ENCODE data around the gene NDRG3.

NDRG3 gene

DNA sequence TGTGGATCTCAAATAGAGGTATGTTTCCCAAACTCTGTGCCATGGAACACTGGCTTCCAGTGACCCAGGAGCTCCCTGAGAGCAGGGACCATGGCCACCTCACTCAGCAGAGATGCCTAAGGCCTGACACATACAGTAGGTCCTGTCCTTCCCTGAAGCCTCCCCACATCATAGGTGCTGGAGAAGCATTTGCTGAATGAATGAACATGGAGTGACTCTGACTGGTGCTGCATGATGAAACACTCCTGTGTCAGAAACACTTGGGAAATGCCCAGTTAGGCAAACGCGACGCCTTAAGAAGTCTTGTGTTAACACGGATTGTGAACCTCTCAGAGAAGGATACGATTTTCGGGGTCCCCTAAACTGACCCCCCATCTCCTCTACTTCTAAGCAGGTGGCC lies 114.2 kb downstream of the NDRG3 start:
- Histone ChIP-seq H3K27me3 (ENCODE audit: control insufficient read depth in 1 of 2, insufficient read depth in 2 of 2, low read length in 2 of 2) (no peaks in the 10 kb centered on the region), H3K4me1 (ENCODE audit: control insufficient read depth, insufficient read depth, low read length) (no peaks in the 10 kb centered on the region), H3K36me3 (ENCODE audit: control insufficient read depth in 2 of 2, insufficient read depth in 2 of 2, low read length in 2 of 2) (no peaks in the 10 kb centered on the region), H3K27ac (ENCODE audit: low read length) (no peak overlapping the region), H3K4me3 (ENCODE audit: low read length in 2 of 2) (no peak overlapping the region), H3K9ac (ENCODE audit: low read length in 2 of 2) (no peak overlapping the region), H3K9me3 (ENCODE audit: control insufficient read depth in 2 of 2, low read length in 2 of 2) (no peaks in the 10 kb centered on the region)

DNA sequence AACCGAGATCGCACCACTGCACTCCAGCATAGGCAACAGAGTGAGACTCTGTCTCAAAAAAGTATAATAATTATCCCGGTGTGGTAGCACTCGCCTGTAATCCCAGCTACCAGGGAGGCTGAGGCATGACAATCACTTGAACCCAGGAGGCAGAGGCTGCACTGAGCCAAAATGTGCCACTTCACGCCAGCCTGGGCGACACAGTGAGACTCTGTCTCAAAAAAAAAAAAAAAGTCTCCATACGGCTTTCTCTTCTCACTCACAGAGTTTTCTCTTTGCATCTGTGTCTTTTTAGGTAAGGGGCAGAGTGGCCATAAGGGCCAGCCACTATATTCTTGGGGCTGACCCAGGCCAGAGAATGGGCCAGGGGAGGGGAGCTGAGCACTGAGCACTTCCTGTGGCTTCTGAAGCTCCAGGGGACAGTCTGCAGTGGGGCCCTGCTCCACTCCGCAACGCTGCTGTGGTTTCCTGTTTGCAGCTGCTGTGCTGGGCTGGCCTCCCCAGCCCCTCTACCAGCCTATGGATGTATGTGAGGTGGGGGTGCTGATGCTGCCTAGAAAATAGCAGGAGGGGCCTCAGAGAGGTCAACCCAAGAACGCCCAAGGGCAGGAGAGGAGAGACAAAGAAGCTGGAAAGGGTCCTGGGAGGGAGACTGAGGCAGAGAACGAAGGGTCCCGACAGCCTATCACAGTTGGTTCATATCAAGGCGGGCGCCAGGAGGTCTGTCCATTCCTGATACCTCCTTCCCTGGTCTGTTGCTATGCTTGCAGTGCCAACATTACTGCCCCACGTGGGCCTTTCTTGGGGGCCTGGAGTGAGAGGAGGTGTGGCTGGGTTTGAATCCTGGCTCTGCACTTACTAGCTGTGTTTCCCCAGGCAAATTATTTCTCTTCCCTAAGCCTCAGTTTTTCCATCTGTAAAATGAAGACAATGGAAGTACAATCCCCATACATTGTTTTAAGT lies 115.9 kb downstream of the NDRG3 start:
- H3K9ac ChIP-seq (ENCODE audit: low read length in 2 of 2), result no peak overlapping the region
- no peaks in the 10 kb centered on the region for H3K9me3 ChIP-seq (ENCODE audit: control insufficient read depth in 2 of 2, low read length in 2 of 2)
- H3K4me3 ChIP-seq (ENCODE audit: low read length in 2 of 2), result no peak overlapping the region
- no peak overlapping the region for H3K27ac ChIP-seq (ENCODE audit: low read length)
- no peaks in the 10 kb centered on the region for H3K27me3 ChIP-seq (ENCODE audit: control insufficient read depth in 1 of 2, insufficient read depth in 2 of 2, low read length in 2 of 2)
- no peaks in the 10 kb centered on the region for H3K36me3 ChIP-seq (ENCODE audit: control insufficient read depth in 2 of 2, insufficient read depth in 2 of 2, low read length in 2 of 2)
- no peaks in the 10 kb centered on the region for H3K4me1 ChIP-seq (ENCODE audit: control insufficient read depth, insufficient read depth, low read length)

DNA sequence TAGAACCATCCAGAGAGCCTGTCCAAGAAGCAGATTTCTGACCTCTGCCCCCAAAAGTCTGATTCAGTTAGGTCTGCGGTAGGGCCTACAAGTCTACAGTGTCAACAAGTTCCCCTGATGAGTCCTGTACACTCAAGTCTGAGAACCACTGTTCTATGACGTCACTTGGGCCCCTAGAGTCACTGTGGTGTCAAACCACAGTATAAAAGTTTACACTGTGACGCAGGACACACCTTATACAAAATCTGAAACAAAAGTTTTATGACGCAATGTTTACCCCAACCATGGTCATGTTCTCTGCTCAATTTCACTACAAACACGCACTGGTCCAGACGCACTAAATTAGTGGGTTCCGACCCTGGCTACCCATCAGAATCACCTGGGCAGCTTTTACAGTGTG lies 117.8 kb downstream of the NDRG3 start:
- Histone ChIP-seq H3K4me1 (ENCODE audit: control insufficient read depth, insufficient read depth, low read length) (no peaks in the 10 kb centered on the region), H3K36me3 (ENCODE audit: control insufficient read depth in 2 of 2, insufficient read depth in 2 of 2, low read length in 2 of 2) (no peaks in the 10 kb centered on the region), H3K27me3 (ENCODE audit: control insufficient read depth in 1 of 2, insufficient read depth in 2 of 2, low read length in 2 of 2) (no peaks in the 10 kb centered on the region), H3K9me3 (ENCODE audit: control insufficient read depth in 2 of 2, low read length in 2 of 2) (no peaks in the 10 kb centered on the region), H3K4me3 (ENCODE audit: low read length in 2 of 2) (no peak overlapping the region), H3K9ac (ENCODE audit: low read length in 2 of 2) (no peak overlapping the region), H3K27ac (ENCODE audit: low read length) (no peak overlapping the region)

DNA sequence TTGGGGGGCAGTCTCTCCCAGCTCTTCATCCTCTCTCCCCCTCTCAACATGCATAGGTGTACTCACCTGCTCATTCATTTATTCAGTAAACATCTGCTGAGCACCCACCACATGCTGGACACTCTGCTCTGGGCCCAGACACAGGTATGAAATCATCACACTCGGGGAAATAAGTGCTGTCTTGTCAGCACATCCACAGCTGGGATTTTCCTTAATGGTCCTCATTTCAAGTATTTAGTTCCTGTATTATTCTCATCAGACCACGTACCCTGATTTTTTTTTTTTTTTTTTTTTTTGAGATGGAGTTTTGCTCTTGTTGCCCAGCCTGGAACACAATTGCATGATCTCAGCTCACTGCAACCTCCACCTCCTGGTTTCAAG lies 121.0 kb downstream of the NDRG3 start:
- Histone ChIP-seq H3K27ac (ENCODE audit: low read length) (no peak overlapping the region), H3K27me3 (ENCODE audit: control insufficient read depth in 1 of 2, insufficient read depth in 2 of 2, low read length in 2 of 2) (no peaks in the 10 kb centered on the region), H3K9ac (ENCODE audit: low read length in 2 of 2) (no peak overlapping the region), H3K4me1 (ENCODE audit: control insufficient read depth, insufficient read depth, low read length) (no peaks in the 10 kb centered on the region), H3K36me3 (ENCODE audit: control insufficient read depth in 2 of 2, insufficient read depth in 2 of 2, low read length in 2 of 2) (no peaks in the 10 kb centered on the region), H3K9me3 (ENCODE audit: control insufficient read depth in 2 of 2, low read length in 2 of 2) (no peaks in the 10 kb centered on the region), H3K4me3 (ENCODE audit: low read length in 2 of 2) (no peak overlapping the region)

DNA sequence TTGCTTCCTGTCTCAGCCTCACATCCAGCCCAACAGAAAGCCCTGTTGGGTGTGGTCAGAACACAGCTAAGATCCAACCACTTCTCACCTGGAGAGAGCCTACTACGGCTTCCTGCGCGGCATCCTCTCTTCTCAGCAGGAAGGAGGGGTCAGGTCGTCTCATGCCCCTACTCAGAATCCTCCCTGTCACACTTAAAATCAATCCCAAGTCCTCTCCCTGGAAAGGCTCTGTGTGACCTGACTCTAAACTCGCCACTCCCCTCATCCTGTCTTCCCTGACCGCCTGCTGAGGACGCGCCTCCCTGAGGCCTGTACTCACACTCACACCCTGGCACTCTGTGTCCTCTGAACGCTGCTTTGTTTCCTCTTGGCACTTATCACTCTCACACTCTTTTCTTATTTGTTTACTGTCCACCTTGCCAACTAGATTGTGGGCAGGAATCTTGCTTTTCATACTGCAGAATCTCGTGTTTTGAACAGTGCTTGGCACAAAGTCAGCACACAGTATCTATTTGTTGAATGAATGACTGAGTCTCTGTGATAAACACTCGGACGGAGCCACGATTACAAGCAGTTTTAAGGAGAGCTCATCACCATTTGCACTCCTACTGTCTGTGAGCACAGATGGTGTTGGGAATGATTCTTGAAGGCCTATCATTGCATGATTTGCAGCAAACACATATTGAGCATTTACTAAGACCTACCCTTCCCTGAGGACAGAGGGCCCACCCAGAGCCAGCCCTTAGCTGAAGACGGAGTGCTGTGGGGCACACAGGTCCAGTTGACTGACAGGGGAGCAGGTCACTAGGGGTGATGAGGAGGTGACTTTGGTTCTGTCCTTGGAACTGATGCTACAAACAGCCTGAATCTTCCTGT lies 121.6 kb downstream of the NDRG3 start:
- no peaks in the 10 kb centered on the region for H3K27me3 ChIP-seq (ENCODE audit: control insufficient read depth in 1 of 2, insufficient read depth in 2 of 2, low read length in 2 of 2)
- H3K4me1 ChIP-seq (ENCODE audit: control insufficient read depth, insufficient read depth, low read length), result no peaks in the 10 kb centered on the region
- H3K9ac ChIP-seq (ENCODE audit: low read length in 2 of 2), result no peak overlapping the region
- no peaks in the 10 kb centered on the region for H3K36me3 ChIP-seq (ENCODE audit: control insufficient read depth in 2 of 2, insufficient read depth in 2 of 2, low read length in 2 of 2)
- no peaks in the 10 kb centered on the region for H3K9me3 ChIP-seq (ENCODE audit: control insufficient read depth in 2 of 2, low read length in 2 of 2)
- H3K4me3 ChIP-seq (ENCODE audit: low read length in 2 of 2), result no peak overlapping the region
- no peak overlapping the region for H3K27ac ChIP-seq (ENCODE audit: low read length)

DNA sequence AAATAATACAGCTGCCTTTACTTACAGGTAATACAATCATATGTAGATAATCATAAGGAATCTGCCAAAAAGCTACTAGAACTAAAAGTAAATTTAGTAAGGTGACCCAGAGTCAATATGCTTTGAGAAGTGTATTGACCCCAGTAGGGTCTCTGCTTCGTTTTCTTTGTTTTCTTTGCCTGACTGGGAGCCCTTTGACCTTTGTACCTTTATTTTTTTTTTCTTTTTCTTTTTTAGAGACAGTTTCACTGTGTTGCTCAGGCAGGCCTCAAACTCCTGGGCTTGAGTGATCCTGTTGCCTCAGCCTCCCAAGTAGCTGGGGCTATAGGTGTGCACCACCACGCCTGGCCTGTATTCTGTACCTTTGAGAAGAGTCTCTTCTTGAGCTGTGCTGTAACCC lies 122.4 kb downstream of the NDRG3 start:
- Histone ChIP-seq H3K4me1 (ENCODE audit: control insufficient read depth, insufficient read depth, low read length) (no peaks in the 10 kb centered on the region), H3K4me3 (ENCODE audit: low read length in 2 of 2) (no peak overlapping the region), H3K36me3 (ENCODE audit: control insufficient read depth in 2 of 2, insufficient read depth in 2 of 2, low read length in 2 of 2) (no peaks in the 10 kb centered on the region), H3K9ac (ENCODE audit: low read length in 2 of 2) (no peak overlapping the region), H3K9me3 (ENCODE audit: control insufficient read depth in 2 of 2, low read length in 2 of 2) (no peaks in the 10 kb centered on the region), H3K27me3 (ENCODE audit: control insufficient read depth in 1 of 2, insufficient read depth in 2 of 2, low read length in 2 of 2) (no peaks in the 10 kb centered on the region), H3K27ac (ENCODE audit: low read length) (no peak overlapping the region)

DNA sequence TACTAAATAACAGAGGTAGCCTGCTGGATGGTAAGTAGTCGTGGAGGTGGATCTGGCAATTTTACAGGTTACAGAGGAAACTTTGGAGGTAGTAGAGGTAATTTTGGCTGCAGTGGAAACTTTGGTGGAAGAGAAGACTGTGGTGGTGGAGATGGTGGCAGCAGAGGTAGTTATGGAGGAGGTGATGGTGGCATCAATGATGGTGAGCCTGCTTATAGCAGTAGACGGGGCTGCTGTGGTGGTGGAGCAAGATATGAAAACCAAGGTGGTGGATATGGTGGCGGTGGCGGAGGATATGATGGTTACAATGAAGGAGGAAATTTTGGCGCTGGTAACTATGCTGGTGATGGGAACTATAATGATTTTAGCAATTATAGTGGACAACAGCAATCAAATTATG lies 125.0 kb downstream of the NDRG3 start:
- Histone ChIP-seq H3K27me3 (ENCODE audit: control insufficient read depth in 1 of 2, insufficient read depth in 2 of 2, low read length in 2 of 2) (no peaks in the 10 kb centered on the region), H3K4me1 (ENCODE audit: control insufficient read depth, insufficient read depth, low read length) (no peaks in the 10 kb centered on the region), H3K9ac (ENCODE audit: low read length in 2 of 2) (no peak overlapping the region), H3K4me3 (ENCODE audit: low read length in 2 of 2) (no peak overlapping the region), H3K27ac (ENCODE audit: low read length) (no peak overlapping the region), H3K9me3 (ENCODE audit: control insufficient read depth in 2 of 2, low read length in 2 of 2) (no peaks in the 10 kb centered on the region), H3K36me3 (ENCODE audit: control insufficient read depth in 2 of 2, insufficient read depth in 2 of 2, low read length in 2 of 2) (no peaks in the 10 kb centered on the region)

DNA sequence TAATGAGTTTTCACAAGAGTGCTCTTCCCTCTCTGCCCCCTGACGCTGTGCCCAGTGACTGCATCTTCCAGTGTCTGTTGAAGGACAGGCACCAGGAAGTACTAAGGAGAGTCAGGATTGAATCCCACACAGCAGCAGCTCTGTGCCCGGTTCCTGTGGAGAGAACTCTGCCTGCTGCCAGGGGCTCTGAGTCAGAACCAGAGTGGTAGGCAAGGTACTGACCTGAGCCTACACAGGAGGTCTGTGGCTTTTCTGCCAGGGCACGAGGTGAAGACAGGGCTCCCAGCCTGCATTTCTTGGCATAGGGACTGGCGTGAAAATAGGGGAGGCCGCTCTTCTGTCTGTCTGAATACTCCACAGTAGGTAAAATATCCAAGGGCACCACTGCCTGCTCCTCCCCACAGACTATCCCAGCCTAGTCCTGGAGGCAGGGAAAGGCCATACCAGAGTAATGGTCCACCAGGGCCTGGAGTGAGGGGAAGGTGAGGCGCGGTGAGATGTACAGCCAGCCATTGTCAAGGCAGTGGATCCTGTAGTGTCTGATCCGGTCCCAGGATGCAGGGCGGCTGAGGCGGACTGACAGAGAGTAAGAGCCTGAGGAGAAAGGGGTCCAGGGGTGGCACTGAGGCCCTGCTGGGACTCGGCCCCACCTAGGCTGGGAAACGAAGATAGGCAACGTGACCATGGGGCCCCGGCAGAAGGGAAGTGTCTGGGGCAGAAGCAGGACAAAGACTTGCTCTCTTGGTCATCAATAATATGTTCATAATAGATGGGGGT lies 130.9 kb downstream of the NDRG3 start:
- no peak overlapping the region for H3K4me3 ChIP-seq (ENCODE audit: low read length in 2 of 2)

DNA sequence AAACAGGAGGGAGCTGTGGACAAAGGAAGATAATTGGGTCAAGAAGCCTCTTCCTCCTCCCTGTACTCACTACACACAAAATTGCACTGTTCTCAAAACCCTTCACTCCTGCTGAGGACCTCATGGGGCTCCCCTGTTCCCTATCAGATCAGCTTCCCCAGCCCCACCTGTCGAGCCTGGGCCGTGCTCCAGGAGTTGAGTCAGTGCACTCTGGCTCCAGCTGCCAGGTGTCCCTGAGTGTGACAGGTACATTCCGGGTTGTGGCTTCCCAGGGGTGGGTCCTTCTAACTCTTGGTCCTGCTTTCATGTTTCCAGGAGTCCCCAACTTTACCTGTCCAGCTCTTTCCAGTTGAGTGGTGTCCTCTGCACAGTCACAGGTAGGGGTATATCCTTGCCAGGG lies 131.9 kb downstream of the NDRG3 start:
- no peak overlapping the region for H3K9ac ChIP-seq (ENCODE audit: low read length in 2 of 2)
- no peaks in the 10 kb centered on the region for H3K9me3 ChIP-seq (ENCODE audit: control insufficient read depth in 2 of 2, low read length in 2 of 2)
- H3K4me1 ChIP-seq (ENCODE audit: control insufficient read depth, insufficient read depth, low read length), result no peaks in the 10 kb centered on the region
- no peaks in the 10 kb centered on the region for H3K27me3 ChIP-seq (ENCODE audit: control insufficient read depth in 1 of 2, insufficient read depth in 2 of 2, low read length in 2 of 2)
- H3K27ac ChIP-seq (ENCODE audit: low read length), result no peak overlapping the region
- H3K4me3 ChIP-seq (ENCODE audit: low read length in 2 of 2), result no peak overlapping the region
- peaks cover 31 to 38% of the 10 kb centered on the region in 2 donors for H3K36me3 ChIP-seq (ENCODE audit: control insufficient read depth in 2 of 2, insufficient read depth in 2 of 2, low read length in 2 of 2)

More for the DNA sequence above, 130.9 kb downstream of the NDRG3 start:
- Histone ChIP-seq H3K4me1 (ENCODE audit: control insufficient read depth, insufficient read depth, low read length) (no peaks in the 10 kb centered on the region), H3K9me3 (ENCODE audit: control insufficient read depth in 2 of 2, low read length in 2 of 2) (no peaks in the 10 kb centered on the region), H3K27ac (ENCODE audit: low read length) (no peak overlapping the region), H3K9ac (ENCODE audit: low read length in 2 of 2) (no peak overlapping the region), H3K27me3 (ENCODE audit: control insufficient read depth in 1 of 2, insufficient read depth in 2 of 2, low read length in 2 of 2) (no peaks in the 10 kb centered on the region), H3K36me3 (ENCODE audit: control insufficient read depth in 2 of 2, insufficient read depth in 2 of 2, low read length in 2 of 2) (peaks cover 28 to 33% of the 10 kb centered on the region in 2 donors)

DNA sequence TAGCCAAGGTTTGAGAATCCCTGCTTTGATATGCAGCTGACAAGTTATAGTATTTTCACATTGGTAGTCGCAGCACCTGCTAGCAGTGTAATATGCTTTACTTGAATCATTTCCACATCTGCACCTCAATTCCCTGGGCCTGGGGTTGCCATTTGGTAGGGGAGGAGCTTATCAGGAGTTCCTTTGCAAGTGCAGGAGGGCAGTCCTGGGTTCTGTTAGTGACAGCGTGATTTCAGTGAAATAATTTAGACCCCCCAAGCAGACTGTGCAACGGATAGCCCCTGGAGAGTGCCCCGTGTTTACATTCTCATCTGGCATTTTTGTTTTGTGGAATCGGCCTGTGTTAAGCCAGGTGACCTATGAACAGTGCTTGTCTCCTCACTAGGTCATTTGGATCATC lies 134.3 kb downstream of the NDRG3 start:
- no peak overlapping the region for H3K4me3 ChIP-seq (ENCODE audit: low read length in 2 of 2)
- no peak overlapping the region for H3K9ac ChIP-seq (ENCODE audit: low read length in 2 of 2)
- peaks cover 38 to 48% of the 10 kb centered on the region in 2 donors for H3K36me3 ChIP-seq (ENCODE audit: control insufficient read depth in 2 of 2, insufficient read depth in 2 of 2, low read length in 2 of 2)
- no peak overlapping the region for H3K27ac ChIP-seq (ENCODE audit: low read length)
- H3K4me1 ChIP-seq (ENCODE audit: control insufficient read depth, insufficient read depth, low read length), result peaks cover 10% of the 10 kb centered on the region
- no peaks in the 10 kb centered on the region for H3K9me3 ChIP-seq (ENCODE audit: control insufficient read depth in 2 of 2, low read length in 2 of 2)
- H3K27me3 ChIP-seq (ENCODE audit: control insufficient read depth in 1 of 2, insufficient read depth in 2 of 2, low read length in 2 of 2), result no peaks in the 10 kb centered on the region

All from stomach smooth muscle (tissue), 2 donors.